Measurements from ENCODE around the gene C1orf21. TPM values are rescaled to one million over a fixed set of nuclear protein-coding genes. Genes with fewer than 3 reads are reported as not detected.

The C1orf21 gene, protein sequence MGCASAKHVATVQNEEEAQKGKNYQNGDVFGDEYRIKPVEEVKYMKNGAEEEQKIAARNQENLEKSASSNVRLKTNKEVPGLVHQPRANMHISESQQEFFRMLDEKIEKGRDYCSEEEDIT
- 20.1 to 28.5 TPM (median 22.9 TPM) in 3 replicates for total RNA-seq (2021)
- Bru-seq, nascent RNA = percentile 72 among the genes with signal in this experiment
- long read RNA-seq, experiment 1, full-length matches to known transcripts = 65 of 88 reads
- long read RNA-seq, experiment 1, partial matches to known transcripts = 7 of 88 reads
- long read RNA-seq, experiment 1, other reads (novel, unspliced or antisense) = 16 of 88 reads
- long read RNA-seq, experiment 2, full-length matches to known transcripts = 13 of 30 reads
- long read RNA-seq, experiment 2, partial matches to known transcripts = 13 of 30 reads
- long read RNA-seq, experiment 2, other reads (novel, unspliced or antisense) = 4 of 30 reads
- long read RNA-seq, experiment 3, full-length matches to known transcripts = 32 of 54 reads
- long read RNA-seq, experiment 3, partial matches to known transcripts = 8 of 54 reads
- long read RNA-seq, experiment 3, other reads (novel, unspliced or antisense) = 14 of 54 reads

DNA sequence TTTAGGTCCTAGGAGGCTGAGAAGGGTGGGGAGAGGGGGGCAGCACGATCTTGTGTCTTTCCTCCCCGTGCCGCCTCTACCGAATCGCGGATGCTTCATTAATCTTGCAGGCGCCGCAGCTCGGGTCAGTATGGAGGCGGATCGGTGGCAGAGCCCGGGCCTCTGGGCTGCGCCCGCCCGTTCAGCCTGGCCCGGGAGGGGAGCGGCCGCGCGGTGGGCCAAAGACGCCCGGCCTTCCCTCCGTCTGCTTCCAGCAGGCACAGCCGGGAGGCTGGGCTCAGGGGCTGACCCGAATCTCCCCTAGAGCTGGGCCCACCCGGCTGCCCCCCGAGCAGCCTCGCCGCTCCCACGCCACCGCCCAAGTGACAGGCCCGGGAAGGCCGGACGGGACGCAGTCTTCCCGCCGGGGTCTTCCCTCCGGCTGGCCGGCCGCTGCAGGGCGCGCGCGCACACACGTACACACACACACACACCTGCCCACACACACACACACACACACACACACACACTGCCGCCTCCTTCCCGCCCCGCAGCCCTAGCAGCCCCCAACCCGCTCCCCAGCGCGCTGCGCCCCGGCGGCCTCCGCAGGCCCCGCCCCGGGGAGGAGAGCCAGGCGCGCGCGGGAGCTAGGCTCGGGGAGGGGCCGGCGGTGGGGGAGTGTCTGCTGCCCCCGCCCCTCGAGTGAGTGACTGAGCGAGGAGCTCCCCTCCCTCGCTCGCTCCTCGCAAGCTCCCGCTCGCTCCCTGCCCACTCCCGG is at the start of gene C1orf21:
C1orf21 (plus strand) TSS at position 718 of the 757 bp plus-strand sequence. CDS start 90,481 bp downstream, outside the sequence.
- ATAC-seq (peak; percentile 85), DNase-seq (ENCODE audit: low spot score) (peak; percentile 85)
- ChIA-PET CTCF (interaction anchor here (0.6 to 3.4 kb wide), 12 partner anchors 65 to 1253 kb away, joined by 3 to 28 read pairs (median 4); no protein-coding TSS in a partner anchor), POLR2A (interaction anchor here (0.7 to 1.5 kb wide), 10 partner anchors 8 to 277 kb away, joined by 3 to 4 read pairs (median 3); no protein-coding TSS in a partner anchor)
- Mint-ChIP-seq H3K36me3 (no peaks in the 10 kb centered on the region), H3K4me3 (peak within 1 kb of the TSS; percentile 95), H3K27ac (peak within 1 kb of the TSS; percentile 7; the same call in 1 of the 2 replicates), H3K9me3 (no peaks in the 10 kb centered on the region), H3K27me3 (ENCODE audit: low read depth) (peaks cover 9% of the 10 kb centered on the region), H3K4me1 (peaks cover 67% of the 10 kb centered on the region)
- TF ChIP-seq, protein P1, sequence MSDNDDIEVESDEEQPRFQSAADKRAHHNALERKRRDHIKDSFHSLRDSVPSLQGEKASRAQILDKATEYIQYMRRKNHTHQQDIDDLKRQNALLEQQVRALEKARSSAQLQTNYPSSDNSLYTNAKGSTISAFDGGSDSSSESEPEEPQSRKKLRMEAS (CRISPR knock-in tag; IDR thresholded peaks at IDR 0.05) = peak; percentile 62; the same call in 1 of the 2 replicates
- peak; percentile 45; the same call in 1 of the 2 replicates for TF ChIP-seq FOXK1 (CRISPR knock-in tag; IDR thresholded peaks at IDR 0.05)
- TF ChIP-seq ESRRA (CRISPR knock-in tag; IDR thresholded peaks at IDR 0.05; ENCODE audit: borderline replicate concordance) = no peak
- TF ChIP-seq, protein P2, sequence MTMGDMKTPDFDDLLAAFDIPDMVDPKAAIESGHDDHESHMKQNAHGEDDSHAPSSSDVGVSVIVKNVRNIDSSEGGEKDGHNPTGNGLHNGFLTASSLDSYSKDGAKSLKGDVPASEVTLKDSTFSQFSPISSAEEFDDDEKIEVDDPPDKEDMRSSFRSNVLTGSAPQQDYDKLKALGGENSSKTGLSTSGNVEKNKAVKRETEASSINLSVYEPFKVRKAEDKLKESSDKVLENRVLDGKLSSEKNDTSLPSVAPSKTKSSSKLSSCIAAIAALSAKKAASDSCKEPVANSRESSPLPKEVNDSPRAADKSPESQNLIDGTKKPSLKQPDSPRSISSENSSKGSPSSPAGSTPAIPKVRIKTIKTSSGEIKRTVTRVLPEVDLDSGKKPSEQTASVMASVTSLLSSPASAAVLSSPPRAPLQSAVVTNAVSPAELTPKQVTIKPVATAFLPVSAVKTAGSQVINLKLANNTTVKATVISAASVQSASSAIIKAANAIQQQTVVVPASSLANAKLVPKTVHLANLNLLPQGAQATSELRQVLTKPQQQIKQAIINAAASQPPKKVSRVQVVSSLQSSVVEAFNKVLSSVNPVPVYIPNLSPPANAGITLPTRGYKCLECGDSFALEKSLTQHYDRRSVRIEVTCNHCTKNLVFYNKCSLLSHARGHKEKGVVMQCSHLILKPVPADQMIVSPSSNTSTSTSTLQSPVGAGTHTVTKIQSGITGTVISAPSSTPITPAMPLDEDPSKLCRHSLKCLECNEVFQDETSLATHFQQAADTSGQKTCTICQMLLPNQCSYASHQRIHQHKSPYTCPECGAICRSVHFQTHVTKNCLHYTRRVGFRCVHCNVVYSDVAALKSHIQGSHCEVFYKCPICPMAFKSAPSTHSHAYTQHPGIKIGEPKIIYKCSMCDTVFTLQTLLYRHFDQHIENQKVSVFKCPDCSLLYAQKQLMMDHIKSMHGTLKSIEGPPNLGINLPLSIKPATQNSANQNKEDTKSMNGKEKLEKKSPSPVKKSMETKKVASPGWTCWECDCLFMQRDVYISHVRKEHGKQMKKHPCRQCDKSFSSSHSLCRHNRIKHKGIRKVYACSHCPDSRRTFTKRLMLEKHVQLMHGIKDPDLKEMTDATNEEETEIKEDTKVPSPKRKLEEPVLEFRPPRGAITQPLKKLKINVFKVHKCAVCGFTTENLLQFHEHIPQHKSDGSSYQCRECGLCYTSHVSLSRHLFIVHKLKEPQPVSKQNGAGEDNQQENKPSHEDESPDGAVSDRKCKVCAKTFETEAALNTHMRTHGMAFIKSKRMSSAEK (CRISPR knock-in tag; IDR thresholded peaks at IDR 0.05; ENCODE audit: borderline replicate concordance) = no peak
- no peak for TF ChIP-seq MXD4 (CRISPR knock-in tag; IDR thresholded peaks at IDR 0.05; ENCODE audit: borderline replicate concordance)
- TF ChIP-seq RORB (CRISPR knock-in tag; IDR thresholded peaks at IDR 0.05) = no peak
- TF ChIP-seq RELA (CRISPR knock-in tag; IDR thresholded peaks at IDR 0.05; ENCODE audit: borderline replicate concordance) = no peak
- TF ChIP-seq GRHL2 (CRISPR knock-in tag; IDR thresholded peaks at IDR 0.05; ENCODE audit: insufficient replicate concordance, severe bottlenecking) = no peak
- no peak for TF ChIP-seq CREB1 (CRISPR knock-in tag; IDR thresholded peaks at IDR 0.05)
- TF ChIP-seq, protein P3, sequence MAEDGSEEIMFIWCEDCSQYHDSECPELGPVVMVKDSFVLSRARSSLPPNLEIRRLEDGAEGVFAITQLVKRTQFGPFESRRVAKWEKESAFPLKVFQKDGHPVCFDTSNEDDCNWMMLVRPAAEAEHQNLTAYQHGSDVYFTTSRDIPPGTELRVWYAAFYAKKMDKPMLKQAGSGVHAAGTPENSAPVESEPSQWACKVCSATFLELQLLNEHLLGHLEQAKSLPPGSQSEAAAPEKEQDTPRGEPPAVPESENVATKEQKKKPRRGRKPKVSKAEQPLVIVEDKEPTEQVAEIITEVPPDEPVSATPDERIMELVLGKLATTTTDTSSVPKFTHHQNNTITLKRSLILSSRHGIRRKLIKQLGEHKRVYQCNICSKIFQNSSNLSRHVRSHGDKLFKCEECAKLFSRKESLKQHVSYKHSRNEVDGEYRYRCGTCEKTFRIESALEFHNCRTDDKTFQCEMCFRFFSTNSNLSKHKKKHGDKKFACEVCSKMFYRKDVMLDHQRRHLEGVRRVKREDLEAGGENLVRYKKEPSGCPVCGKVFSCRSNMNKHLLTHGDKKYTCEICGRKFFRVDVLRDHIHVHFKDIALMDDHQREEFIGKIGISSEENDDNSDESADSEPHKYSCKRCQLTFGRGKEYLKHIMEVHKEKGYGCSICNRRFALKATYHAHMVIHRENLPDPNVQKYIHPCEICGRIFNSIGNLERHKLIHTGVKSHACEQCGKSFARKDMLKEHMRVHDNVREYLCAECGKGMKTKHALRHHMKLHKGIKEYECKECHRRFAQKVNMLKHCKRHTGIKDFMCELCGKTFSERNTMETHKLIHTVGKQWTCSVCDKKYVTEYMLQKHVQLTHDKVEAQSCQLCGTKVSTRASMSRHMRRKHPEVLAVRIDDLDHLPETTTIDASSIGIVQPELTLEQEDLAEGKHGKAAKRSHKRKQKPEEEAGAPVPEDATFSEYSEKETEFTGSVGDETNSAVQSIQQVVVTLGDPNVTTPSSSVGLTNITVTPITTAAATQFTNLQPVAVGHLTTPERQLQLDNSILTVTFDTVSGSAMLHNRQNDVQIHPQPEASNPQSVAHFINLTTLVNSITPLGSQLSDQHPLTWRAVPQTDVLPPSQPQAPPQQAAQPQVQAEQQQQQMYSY (CRISPR knock-in tag; IDR thresholded peaks at IDR 0.05) = no peak
- peak; percentile 54; the same call in 1 of the 2 replicates for TF ChIP-seq TEAD1 (CRISPR knock-in tag; IDR thresholded peaks at IDR 0.05)
- TF ChIP-seq, protein P4, sequence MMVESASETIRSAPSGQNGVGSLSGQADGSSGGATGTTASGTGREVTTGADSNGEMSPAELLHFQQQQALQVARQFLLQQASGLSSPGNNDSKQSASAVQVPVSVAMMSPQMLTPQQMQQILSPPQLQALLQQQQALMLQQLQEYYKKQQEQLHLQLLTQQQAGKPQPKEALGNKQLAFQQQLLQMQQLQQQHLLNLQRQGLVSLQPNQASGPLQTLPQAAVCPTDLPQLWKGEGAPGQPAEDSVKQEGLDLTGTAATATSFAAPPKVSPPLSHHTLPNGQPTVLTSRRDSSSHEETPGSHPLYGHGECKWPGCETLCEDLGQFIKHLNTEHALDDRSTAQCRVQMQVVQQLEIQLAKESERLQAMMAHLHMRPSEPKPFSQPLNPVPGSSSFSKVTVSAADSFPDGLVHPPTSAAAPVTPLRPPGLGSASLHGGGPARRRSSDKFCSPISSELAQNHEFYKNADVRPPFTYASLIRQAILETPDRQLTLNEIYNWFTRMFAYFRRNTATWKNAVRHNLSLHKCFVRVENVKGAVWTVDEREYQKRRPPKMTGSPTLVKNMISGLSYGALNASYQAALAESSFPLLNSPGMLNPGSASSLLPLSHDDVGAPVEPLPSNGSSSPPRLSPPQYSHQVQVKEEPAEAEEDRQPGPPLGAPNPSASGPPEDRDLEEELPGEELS (CRISPR knock-in tag; IDR thresholded peaks at IDR 0.05) = no peak
- TF ChIP-seq PRRX2 (CRISPR knock-in tag; IDR thresholded peaks at IDR 0.05) = no peak
- no peak for TF ChIP-seq ZNF263 (CRISPR knock-in tag; IDR thresholded peaks at IDR 0.05; ENCODE audit: low read depth)
- no peak for TF ChIP-seq OVOL2 (CRISPR knock-in tag; IDR thresholded peaks at IDR 0.05; ENCODE audit: borderline replicate concordance)
- TF ChIP-seq NR3C1 (CRISPR knock-in tag; conservative IDR thresholded peaks at IDR 0.05; ENCODE audit: low read depth) = no peak
- TF ChIP-seq SOX15 (CRISPR knock-in tag; IDR thresholded peaks at IDR 0.05) = no peak
- 0 out of 2 replicates have a peak, but pooled peaks have one; percentile 14 for TF ChIP-seq ZNF317 (CRISPR knock-in tag; IDR thresholded peaks at IDR 0.05; ENCODE audit: borderline replicate concordance, low read depth)
- TF ChIP-seq, protein P5, sequence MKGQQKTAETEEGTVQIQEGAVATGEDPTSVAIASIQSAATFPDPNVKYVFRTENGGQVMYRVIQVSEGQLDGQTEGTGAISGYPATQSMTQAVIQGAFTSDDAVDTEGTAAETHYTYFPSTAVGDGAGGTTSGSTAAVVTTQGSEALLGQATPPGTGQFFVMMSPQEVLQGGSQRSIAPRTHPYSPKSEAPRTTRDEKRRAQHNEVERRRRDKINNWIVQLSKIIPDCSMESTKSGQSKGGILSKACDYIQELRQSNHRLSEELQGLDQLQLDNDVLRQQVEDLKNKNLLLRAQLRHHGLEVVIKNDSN (CRISPR knock-in tag; IDR thresholded peaks at IDR 0.05) = 0 out of 2 replicates have a peak, but pooled peaks have one; percentile 34

All from WTC11 (cell line).